SHP77 (cell line): ENCODE measurements around the gene SRPRA.
"Not testable (repeated sequence)": the region's sequence is repeated elsewhere in the genome, so short reads cannot be mapped to it uniquely, and the experiment has no call there.

ENCODE experiments used
- DNase-seq, 2 experiments: peaks; one replicate each; lab custom pipeline; 2025; lab: John Stamatoyannopoulos, UW

SRPRA gene

GRCh38 chr11:126282736-126283591 lies 14.3 kb upstream of the SRPRA start, which contains the start of gene TIRAP:
Gene TIRAP (plus strand): TSS chr11:126283093. CDS start chr11:126290895, 7,802 bp downstream.
- DNase-seq: peak; percentile 52 to 54

- DNase-seq: peak; percentile 33 to 42
Observed at GRCh38 chr11:126282361-126282735, 13.7 kb upstream of the SRPRA start.

GRCh38 chr11:126281666-126282175 lies 13.0 kb upstream of the SRPRA start:
- no peak for DNase-seq

GRCh38 chr11:126281245-126281644 lies 12.6 kb upstream of the SRPRA start:
- no peak for DNase-seq

GRCh38 chr11:126280595-126280994 lies 11.9 kb upstream of the SRPRA start:
- no peak for DNase-seq

- DNase-seq: no peak
Observed at GRCh38 chr11:126279191-126279590, 10.5 kb upstream of the SRPRA start.

GRCh38 chr11:126277780-126278179 lies 9.1 kb upstream of the SRPRA start:
- DNase-seq: no peak

- DNase-seq: no peak
Observed at GRCh38 chr11:126277322-126277721, 8.6 kb upstream of the SRPRA start.

- DNase-seq: peak in 1 of 2 experiments; percentile 38
Observed at GRCh38 chr11:126268361-126268707, 361 bp downstream of the SRPRA start.

GRCh38 chr11:126267650-126268049 lies 1.0 kb downstream of the SRPRA start:
- DNase-seq: no peak

- DNase-seq: peak in 1 of 2 experiments; percentile 3
Observed at GRCh38 chr11:126265811-126266210, 2.9 kb downstream of the SRPRA start.

- no peak for DNase-seq
Observed at GRCh38 chr11:126263489-126263888, 5.2 kb downstream of the SRPRA start.

GRCh38 chr11:126262216-126262615 lies 6.5 kb downstream of the SRPRA start:
- DNase-seq: no peak

GRCh38 chr11:126257764-126258163 lies 10.9 kb downstream of the SRPRA start:
- no peak for DNase-seq

- DNase-seq: no peak
Observed at GRCh38 chr11:126257144-126257543, 11.6 kb downstream of the SRPRA start.

GRCh38 chr11:126256216-126256615 lies 12.5 kb downstream of the SRPRA start:
- DNase-seq: no peak

GRCh38 chr11:126255507-126255906 lies 13.2 kb downstream of the SRPRA start:
- DNase-seq: not testable (repeated sequence)

- no peak for DNase-seq
Observed at GRCh38 chr11:126254819-126255218, 13.9 kb downstream of the SRPRA start.

GRCh38 chr11:126253265-126253664 lies 15.4 kb downstream of the SRPRA start:
- DNase-seq: no peak

- DNase-seq: no peak
Observed at GRCh38 chr11:126246636-126247035, 22.1 kb downstream of the SRPRA start.

GRCh38 chr11:126233391-126233790 lies 35.3 kb downstream of the SRPRA start:
- DNase-seq: no peak

- no peak for DNase-seq
Observed at GRCh38 chr11:126232683-126233082, 36.0 kb downstream of the SRPRA start.

GRCh38 chr11:126231725-126232459 lies 36.8 kb downstream of the SRPRA start:
- DNase-seq: no peak
